Measurements from ENCODE around the gene NUCKS1.

- TF ChIP-seq CTCF (IDR thresholded peaks at IDR 0.05) (no peak), POLR2A (IDR thresholded peaks at IDR 0.05) (no peak), EP300 (IDR thresholded peaks at IDR 0.05) (no peak)
Measured at GRCh38 chr1:205743977-205744376, 6.0 kb downstream of the NUCKS1 start.

Data from ovary (tissue), 3 donors.